SK-N-SH treated with all-trans-retinoic acid at 6 μM for 48 hours (cell line): ENCODE data around the gene SPOCD1.

Source experiments
- ATAC-seq: fragments of 200-7000 bp; cut with Tn5 transposase; 3 replicates; pipeline ENCODE4 v1.9.1; 2020; ENCODE audit warnings: mild to moderate bottlenecking, moderate library complexity
- ARNTL ChIP-seq: fragments of 450-650 bp; formaldehyde crosslinking; IDR thresholded peaks from 2 replicates; pipeline ENCODE4 v1.5.0; 2020; ENCODE audit warnings: low read depth, mild to moderate bottlenecking, moderate library complexity, borderline replicate concordance
- CSDC2 ChIP-seq: fragments of 250-450 bp; sonication (Bioruptor Pico); IDR thresholded peaks from 2 replicates; pipeline ENCODE4 v1.5.0; 2020; ENCODE audit warnings: mild to moderate bottlenecking, moderate library complexity
- ESRRG ChIP-seq: fragments of 250-450 bp; sonication (Bioruptor Pico); IDR thresholded peaks from 2 replicates; pipeline ENCODE4 v1.6.1; 2021; ENCODE audit warnings: mild to moderate bottlenecking
- GLIS3 ChIP-seq: fragments of 250-450 bp; sonication (Bioruptor Pico); IDR thresholded peaks from 2 replicates; pipeline ENCODE4 v1.5.0; 2020; ENCODE audit warnings: mild to moderate bottlenecking, moderate library complexity
- PPARA ChIP-seq: fragments of 250-450 bp; sonication (Bioruptor Pico); IDR thresholded peaks from 2 replicates; pipeline ENCODE4 v1.5.0; 2020; ENCODE audit warnings: mild to moderate bottlenecking, borderline replicate concordance
- RARB ChIP-seq: fragments of 250-450 bp; sonication (Bioruptor Pico); IDR thresholded peaks from 2 replicates; pipeline ENCODE4 v1.8.0; 2021; ENCODE audit warnings: mild to moderate bottlenecking, moderate library complexity
- SNAI2 ChIP-seq: fragments of 250-450 bp; sonication (Bioruptor Pico); IDR thresholded peaks from 2 replicates; pipeline ENCODE4 v1.5.0; 2020; ENCODE audit warnings: mild to moderate bottlenecking, moderate library complexity
- TCF4 ChIP-seq: fragments of 250-450 bp; sonication (Bioruptor Pico); IDR thresholded peaks from 2 replicates; pipeline ENCODE4 v1.8.0; 2021; ENCODE audit warnings: mild to moderate bottlenecking, moderate library complexity, borderline replicate concordance
- TOX ChIP-seq: fragments of 250-450 bp; sonication (Bioruptor Pico); IDR thresholded peaks from 2 replicates; pipeline ENCODE4 v1.8.0; 2021; ENCODE audit warnings: mild to moderate bottlenecking, moderate library complexity, borderline replicate concordance
- ZFP3 ChIP-seq: fragments of 250-450 bp; sonication (Bioruptor Pico); IDR thresholded peaks from 2 replicates; pipeline ENCODE4 v1.5.0; 2020; ENCODE audit warnings: mild to moderate bottlenecking, moderate library complexity
- ZFP30 ChIP-seq: fragments of 450-650 bp; formaldehyde crosslinking; IDR thresholded peaks from 2 replicates; pipeline ENCODE4 v1.5.0; 2022; ENCODE audit warnings: mild to moderate bottlenecking, moderate library complexity
- ZNF565 ChIP-seq: fragments of 450-650 bp; formaldehyde crosslinking; conservative IDR thresholded peaks from 2 replicates; pipeline ENCODE4 v1.5.0; 2020; ENCODE audit warnings: low read depth, mild to moderate bottlenecking, moderate library complexity
- ZNF8 ChIP-seq: fragments of 450-650 bp; formaldehyde crosslinking; IDR thresholded peaks from 2 replicates; pipeline ENCODE4 v1.5.0; 2020; ENCODE audit warnings: mild to moderate bottlenecking, moderate library complexity
- TF ChIP-seq, protein P1 (sequence below): fragments of 250-450 bp; sonication (Bioruptor Pico); IDR thresholded peaks from 2 replicates; pipeline ENCODE4 v1.5.1; 2020; ENCODE audit warnings: low read depth, mild to moderate bottlenecking, moderate library complexity
- TF ChIP-seq, protein P2 (sequence below): fragments of 250-450 bp; sonication (Bioruptor Pico); IDR thresholded peaks from 2 replicates; pipeline ENCODE4 v1.5.1; 2021; ENCODE audit warnings: mild to moderate bottlenecking, moderate library complexity
- TF ChIP-seq, protein P3 (sequence below): fragments of 250-450 bp; sonication (Bioruptor Pico); IDR thresholded peaks from 2 replicates; pipeline ENCODE4 v1.8.0; 2021; ENCODE audit warnings: low read depth, mild to moderate bottlenecking, moderate library complexity, borderline replicate concordance
- TF ChIP-seq, protein P4 (sequence below): fragments of 250-450 bp; sonication (Bioruptor Pico); IDR thresholded peaks from 2 replicates; pipeline ENCODE4 v1.5.0; 2020; ENCODE audit warnings: mild to moderate bottlenecking, moderate library complexity

The SPOCD1 gene

DNA sequence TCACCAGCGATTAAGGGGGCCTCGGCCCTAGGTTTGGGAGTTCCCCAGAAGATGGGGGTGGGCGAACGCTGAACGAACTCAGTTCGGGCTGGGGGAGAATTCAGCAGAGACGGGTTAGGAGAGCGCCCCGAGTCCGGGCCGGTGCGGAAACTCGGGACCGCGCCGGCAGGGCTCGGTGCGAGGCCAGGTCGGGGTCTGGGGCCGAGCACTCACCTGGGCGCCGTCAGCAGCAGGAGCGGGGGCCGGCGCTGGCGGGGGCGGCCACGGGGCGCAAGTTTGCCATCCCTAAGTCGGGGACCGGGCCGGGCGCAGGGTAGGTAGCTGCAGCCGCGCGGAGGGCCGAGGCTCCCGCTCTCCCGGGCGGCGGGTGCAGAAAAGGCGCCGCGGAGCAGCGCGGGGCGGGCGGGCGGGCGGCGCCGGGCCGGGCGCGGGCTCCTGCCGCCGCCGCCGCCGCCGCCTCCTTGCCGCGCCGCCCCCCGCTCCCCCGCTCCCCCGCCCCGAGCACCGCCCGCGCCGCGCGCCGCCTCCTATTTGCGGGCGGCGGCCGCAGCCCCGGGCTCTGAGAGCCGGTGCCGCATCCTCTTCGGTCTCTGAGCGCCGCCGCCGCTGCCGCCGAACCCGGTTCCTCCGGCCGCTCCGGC lies 52.0 kb downstream of the SPOCD1 start:
- TF ChIP-seq, protein P1, sequence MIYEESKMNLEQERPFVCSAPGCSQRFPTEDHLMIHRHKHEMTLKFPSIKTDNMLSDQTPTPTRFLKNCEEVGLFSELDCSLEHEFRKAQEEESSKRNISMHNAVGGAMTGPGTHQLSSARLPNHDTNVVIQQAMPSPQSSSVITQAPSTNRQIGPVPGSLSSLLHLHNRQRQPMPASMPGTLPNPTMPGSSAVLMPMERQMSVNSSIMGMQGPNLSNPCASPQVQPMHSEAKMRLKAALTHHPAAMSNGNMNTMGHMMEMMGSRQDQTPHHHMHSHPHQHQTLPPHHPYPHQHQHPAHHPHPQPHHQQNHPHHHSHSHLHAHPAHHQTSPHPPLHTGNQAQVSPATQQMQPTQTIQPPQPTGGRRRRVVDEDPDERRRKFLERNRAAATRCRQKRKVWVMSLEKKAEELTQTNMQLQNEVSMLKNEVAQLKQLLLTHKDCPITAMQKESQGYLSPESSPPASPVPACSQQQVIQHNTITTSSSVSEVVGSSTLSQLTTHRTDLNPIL (CRISPR knock-in tag), result no peak
- TF ChIP-seq TCF4 (CRISPR knock-in tag), result no peak

DNA sequence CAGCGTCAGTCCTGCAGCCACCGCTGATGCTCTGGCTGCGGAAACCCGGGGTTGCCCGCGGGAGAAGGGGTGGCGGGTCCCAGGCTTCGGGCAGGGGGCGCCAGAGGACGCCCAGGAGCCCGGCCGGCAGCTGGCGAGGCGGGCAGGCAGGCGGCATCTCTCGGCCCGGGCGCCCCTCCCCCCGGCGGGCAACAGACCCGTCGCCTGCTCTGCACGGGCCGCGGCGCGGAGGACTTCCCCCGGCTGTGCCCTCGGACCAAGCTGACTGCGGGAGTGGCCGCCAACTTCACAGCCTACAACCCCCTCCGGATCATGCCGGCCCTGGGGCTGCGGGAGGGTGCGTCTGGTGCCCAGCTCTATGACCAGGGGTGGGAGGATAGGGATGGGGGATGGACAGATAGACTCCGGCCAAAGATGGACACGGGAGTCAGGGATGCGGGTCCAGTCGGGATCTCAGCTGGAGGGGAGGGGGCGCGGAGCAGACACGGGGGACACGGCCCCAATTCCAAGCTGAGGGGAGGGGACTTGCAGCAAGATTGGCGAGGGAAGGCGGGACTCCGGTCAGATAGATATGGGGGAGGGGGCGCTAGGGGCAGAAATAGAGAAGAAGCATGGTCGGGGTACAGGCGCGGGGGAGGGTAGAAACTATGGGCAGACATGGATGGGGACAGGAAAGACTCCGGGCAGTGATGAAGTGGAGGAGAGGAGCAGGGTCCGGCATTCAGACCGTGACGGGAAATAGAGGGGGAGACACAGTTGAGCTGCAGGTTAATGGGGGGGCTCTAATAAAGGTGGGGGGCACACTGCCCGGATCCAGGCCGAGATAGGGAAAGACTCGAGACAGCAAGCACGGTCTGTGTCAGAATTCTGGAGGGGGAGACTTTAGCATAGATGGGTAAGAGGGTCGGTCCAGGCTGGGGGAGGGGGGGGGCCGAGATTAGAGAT lies 52.8 kb downstream of the SPOCD1 start:
- ATAC-seq, result peak; percentile 73

More for the DNA sequence above, 52.0 kb downstream of the SPOCD1 start:
- no peak for ATAC-seq

DNA sequence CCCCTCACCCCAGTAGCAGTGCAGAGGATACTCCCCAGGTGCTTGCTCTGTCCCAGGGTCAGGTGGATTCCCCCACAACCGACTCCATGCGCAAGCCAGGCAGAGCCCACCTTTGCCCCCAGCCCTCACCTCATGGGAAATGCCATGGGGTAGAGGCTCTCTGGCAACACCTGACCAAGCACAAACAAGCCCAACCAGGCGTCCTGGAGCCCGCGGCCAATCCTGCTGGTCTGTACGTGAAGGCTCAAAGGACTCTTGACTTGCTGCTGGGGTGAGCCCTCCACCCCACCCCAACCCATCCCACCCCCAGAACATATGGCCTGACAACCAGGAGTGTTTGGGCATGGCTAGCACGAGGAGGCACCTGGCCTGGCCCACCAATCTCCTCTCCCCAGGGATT lies 53.5 kb downstream of the SPOCD1 start:
- TF ChIP-seq ARNTL (CRISPR knock-in tag) (no peak), ZNF8 (no peak), TOX (CRISPR knock-in tag) (no peak)
- TF ChIP-seq, protein P2, sequence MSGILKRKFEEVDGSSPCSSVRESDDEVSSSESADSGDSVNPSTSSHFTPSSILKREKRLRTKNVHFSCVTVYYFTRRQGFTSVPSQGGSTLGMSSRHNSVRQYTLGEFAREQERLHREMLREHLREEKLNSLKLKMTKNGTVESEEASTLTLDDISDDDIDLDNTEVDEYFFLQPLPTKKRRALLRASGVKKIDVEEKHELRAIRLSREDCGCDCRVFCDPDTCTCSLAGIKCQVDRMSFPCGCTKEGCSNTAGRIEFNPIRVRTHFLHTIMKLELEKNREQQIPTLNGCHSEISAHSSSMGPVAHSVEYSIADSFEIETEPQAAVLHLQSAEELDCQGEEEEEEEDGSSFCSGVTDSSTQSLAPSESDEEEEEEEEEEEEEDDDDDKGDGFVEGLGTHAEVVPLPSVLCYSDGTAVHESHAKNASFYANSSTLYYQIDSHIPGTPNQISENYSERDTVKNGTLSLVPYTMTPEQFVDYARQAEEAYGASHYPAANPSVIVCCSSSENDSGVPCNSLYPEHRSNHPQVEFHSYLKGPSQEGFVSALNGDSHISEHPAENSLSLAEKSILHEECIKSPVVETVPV, result no peak
- TF ChIP-seq, protein P3, sequence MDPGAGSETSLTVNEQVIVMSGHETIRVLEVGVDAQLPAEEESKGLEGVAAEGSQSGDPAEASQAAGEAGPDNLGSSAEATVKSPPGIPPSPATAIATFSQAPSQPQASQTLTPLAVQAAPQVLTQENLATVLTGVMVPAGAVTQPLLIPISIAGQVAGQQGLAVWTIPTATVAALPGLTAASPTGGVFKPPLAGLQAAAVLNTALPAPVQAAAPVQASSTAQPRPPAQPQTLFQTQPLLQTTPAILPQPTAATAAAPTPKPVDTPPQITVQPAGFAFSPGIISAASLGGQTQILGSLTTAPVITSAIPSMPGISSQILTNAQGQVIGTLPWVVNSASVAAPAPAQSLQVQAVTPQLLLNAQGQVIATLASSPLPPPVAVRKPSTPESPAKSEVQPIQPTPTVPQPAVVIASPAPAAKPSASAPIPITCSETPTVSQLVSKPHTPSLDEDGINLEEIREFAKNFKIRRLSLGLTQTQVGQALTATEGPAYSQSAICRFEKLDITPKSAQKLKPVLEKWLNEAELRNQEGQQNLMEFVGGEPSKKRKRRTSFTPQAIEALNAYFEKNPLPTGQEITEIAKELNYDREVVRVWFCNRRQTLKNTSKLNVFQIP (CRISPR knock-in tag), result no peak
- ATAC-seq, result peak; percentile 1; the same call in 1 of the 3 replicates

More for the DNA sequence above, 52.8 kb downstream of the SPOCD1 start:
- 0 out of 2 replicates have a peak, but pooled peaks have one; percentile 11 for TF ChIP-seq ZFP30
- TF ChIP-seq, protein P3 (CRISPR knock-in tag), result no peak
- TF ChIP-seq, protein P1 (CRISPR knock-in tag), result no peak
- TF ChIP-seq ZFP3 (CRISPR knock-in tag), result peak; percentile 81
- TF ChIP-seq, protein P4, sequence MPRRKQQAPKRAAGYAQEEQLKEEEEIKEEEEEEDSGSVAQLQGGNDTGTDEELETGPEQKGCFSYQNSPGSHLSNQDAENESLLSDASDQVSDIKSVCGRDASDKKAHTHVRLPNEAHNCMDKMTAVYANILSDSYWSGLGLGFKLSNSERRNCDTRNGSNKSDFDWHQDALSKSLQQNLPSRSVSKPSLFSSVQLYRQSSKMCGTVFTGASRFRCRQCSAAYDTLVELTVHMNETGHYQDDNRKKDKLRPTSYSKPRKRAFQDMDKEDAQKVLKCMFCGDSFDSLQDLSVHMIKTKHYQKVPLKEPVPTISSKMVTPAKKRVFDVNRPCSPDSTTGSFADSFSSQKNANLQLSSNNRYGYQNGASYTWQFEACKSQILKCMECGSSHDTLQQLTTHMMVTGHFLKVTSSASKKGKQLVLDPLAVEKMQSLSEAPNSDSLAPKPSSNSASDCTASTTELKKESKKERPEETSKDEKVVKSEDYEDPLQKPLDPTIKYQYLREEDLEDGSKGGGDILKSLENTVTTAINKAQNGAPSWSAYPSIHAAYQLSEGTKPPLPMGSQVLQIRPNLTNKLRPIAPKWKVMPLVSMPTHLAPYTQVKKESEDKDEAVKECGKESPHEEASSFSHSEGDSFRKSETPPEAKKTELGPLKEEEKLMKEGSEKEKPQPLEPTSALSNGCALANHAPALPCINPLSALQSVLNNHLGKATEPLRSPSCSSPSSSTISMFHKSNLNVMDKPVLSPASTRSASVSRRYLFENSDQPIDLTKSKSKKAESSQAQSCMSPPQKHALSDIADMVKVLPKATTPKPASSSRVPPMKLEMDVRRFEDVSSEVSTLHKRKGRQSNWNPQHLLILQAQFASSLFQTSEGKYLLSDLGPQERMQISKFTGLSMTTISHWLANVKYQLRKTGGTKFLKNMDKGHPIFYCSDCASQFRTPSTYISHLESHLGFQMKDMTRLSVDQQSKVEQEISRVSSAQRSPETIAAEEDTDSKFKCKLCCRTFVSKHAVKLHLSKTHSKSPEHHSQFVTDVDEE (CRISPR knock-in tag), result 0 out of 2 replicates have a peak, but pooled peaks have one; percentile 56

DNA sequence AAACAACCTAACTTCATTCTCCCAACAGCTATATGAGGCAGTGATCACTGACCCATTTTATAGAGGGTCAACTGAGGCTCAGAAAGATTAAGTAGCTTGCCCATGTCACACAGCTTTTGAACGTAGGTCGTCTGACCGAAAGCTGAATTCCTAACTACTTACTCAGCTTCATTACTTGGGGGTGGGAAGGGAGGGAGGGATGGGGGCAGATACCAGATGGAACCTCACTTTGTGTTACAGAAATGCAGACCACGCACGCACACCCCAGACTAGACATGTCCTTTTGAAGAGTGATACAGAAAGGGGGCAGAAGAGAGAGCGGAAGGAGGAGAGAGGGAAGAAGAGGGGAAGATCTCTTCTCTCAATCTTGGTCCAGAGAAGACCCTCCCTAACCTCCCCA lies 53.9 kb downstream of the SPOCD1 start:
- ATAC-seq, result no peak
- TF ChIP-seq, protein P3 (CRISPR knock-in tag), result no peak
- no peak for TF ChIP-seq ZNF565 (CRISPR knock-in tag)
- no peak for TF ChIP-seq RARB (CRISPR knock-in tag)
- TF ChIP-seq ARNTL (CRISPR knock-in tag), result no peak
- TF ChIP-seq ESRRG (CRISPR knock-in tag), result no peak
- TF ChIP-seq PPARA (CRISPR knock-in tag), result no peak
- TF ChIP-seq SNAI2 (CRISPR knock-in tag), result no peak
- TF ChIP-seq TOX (CRISPR knock-in tag), result no peak
- TF ChIP-seq, protein P2, result no peak
- no peak for TF ChIP-seq ZNF8
- TF ChIP-seq GLIS3 (CRISPR knock-in tag), result no peak
- TF ChIP-seq CSDC2 (CRISPR knock-in tag), result no peak
